SK-N-SH treated with all-trans-retinoic acid at 6 μM for 48 hours (cell line): ENCODE data around the gene PPP4C.

Experiments
- ATAC-seq: fragments of 200-7000 bp; cut with Tn5 transposase; 3 replicates; pipeline ENCODE4 v1.9.1; 2020; ENCODE audit warnings: mild to moderate bottlenecking, moderate library complexity
- ARNTL ChIP-seq: fragments of 450-650 bp; formaldehyde crosslinking; IDR thresholded peaks from 2 replicates; pipeline ENCODE4 v1.5.0; 2020; ENCODE audit warnings: low read depth, mild to moderate bottlenecking, moderate library complexity, borderline replicate concordance
- BACH2 ChIP-seq: fragments of 250-450 bp; sonication (Bioruptor Pico); IDR thresholded peaks from 2 replicates; pipeline ENCODE4 v1.9.0; 2021; ENCODE audit warnings: mild to moderate bottlenecking, borderline replicate concordance
- CREB5 ChIP-seq: fragments of 250-450 bp; sonication (Bioruptor Pico); IDR thresholded peaks from 2 replicates; pipeline ENCODE4 v1.5.1; 2020; ENCODE audit warnings: low read depth, mild to moderate bottlenecking, moderate library complexity
- CSDC2 ChIP-seq: fragments of 250-450 bp; sonication (Bioruptor Pico); IDR thresholded peaks from 2 replicates; pipeline ENCODE4 v1.5.0; 2020; ENCODE audit warnings: mild to moderate bottlenecking, moderate library complexity
- CSRNP3 ChIP-seq: fragments of 250-450 bp; sonication (Bioruptor Pico); IDR thresholded peaks from 2 replicates; pipeline ENCODE4 v1.5.1; 2021; ENCODE audit warnings: mild to moderate bottlenecking, moderate library complexity
- ESRRG ChIP-seq: fragments of 250-450 bp; sonication (Bioruptor Pico); IDR thresholded peaks from 2 replicates; pipeline ENCODE4 v1.6.1; 2021; ENCODE audit warnings: mild to moderate bottlenecking
- GLIS3 ChIP-seq: fragments of 250-450 bp; sonication (Bioruptor Pico); IDR thresholded peaks from 2 replicates; pipeline ENCODE4 v1.5.0; 2020; ENCODE audit warnings: mild to moderate bottlenecking, moderate library complexity
- ISL1 ChIP-seq: fragments of 250-450 bp; sonication (Bioruptor Pico); IDR thresholded peaks from 2 replicates; pipeline ENCODE4 v2.1.2; 2022; ENCODE audit warnings: mild to moderate bottlenecking, moderate library complexity
- OSR1 ChIP-seq: fragments of 250-450 bp; sonication (Bioruptor Pico); IDR thresholded peaks from 2 replicates; pipeline ENCODE4 v1.8.0; 2022; ENCODE audit warnings: moderate library complexity, mild to moderate bottlenecking, inconsistent platforms
- PATZ1 ChIP-seq: fragments of 250-450 bp; sonication (Bioruptor Pico); IDR thresholded peaks from 2 replicates; pipeline ENCODE4 v1.8.0; 2020; ENCODE audit warnings: mild to moderate bottlenecking, moderate library complexity, borderline replicate concordance
- POU6F1 ChIP-seq: fragments of 250-450 bp; sonication (Bioruptor Pico); IDR thresholded peaks from 2 replicates; pipeline ENCODE4 v1.8.0; 2021; ENCODE audit warnings: low read depth, mild to moderate bottlenecking, moderate library complexity, borderline replicate concordance
- PPARA ChIP-seq: fragments of 250-450 bp; sonication (Bioruptor Pico); IDR thresholded peaks from 2 replicates; pipeline ENCODE4 v1.5.0; 2020; ENCODE audit warnings: mild to moderate bottlenecking, borderline replicate concordance
- RARB ChIP-seq: fragments of 250-450 bp; sonication (Bioruptor Pico); IDR thresholded peaks from 2 replicates; pipeline ENCODE4 v1.8.0; 2021; ENCODE audit warnings: mild to moderate bottlenecking, moderate library complexity
- SNAI2 ChIP-seq: fragments of 250-450 bp; sonication (Bioruptor Pico); IDR thresholded peaks from 2 replicates; pipeline ENCODE4 v1.5.0; 2020; ENCODE audit warnings: mild to moderate bottlenecking, moderate library complexity
- TOX ChIP-seq: fragments of 250-450 bp; sonication (Bioruptor Pico); IDR thresholded peaks from 2 replicates; pipeline ENCODE4 v1.8.0; 2021; ENCODE audit warnings: mild to moderate bottlenecking, moderate library complexity, borderline replicate concordance
- TSHZ2 ChIP-seq: fragments of 250-450 bp; sonication (Bioruptor Pico); IDR thresholded peaks from 2 replicates; pipeline ENCODE4 v1.5.0; 2020; ENCODE audit warnings: mild to moderate bottlenecking, moderate library complexity
- ZC3H10 ChIP-seq: fragments of 250-450 bp; sonication (Bioruptor Pico); IDR thresholded peaks from 2 replicates; pipeline ENCODE4 v1.5.1; 2021; ENCODE audit warnings: mild to moderate bottlenecking, moderate library complexity
- ZFP3 ChIP-seq: fragments of 250-450 bp; sonication (Bioruptor Pico); IDR thresholded peaks from 2 replicates; pipeline ENCODE4 v1.5.0; 2020; ENCODE audit warnings: mild to moderate bottlenecking, moderate library complexity
- ZFP30 ChIP-seq: fragments of 450-650 bp; formaldehyde crosslinking; IDR thresholded peaks from 2 replicates; pipeline ENCODE4 v1.5.0; 2022; ENCODE audit warnings: mild to moderate bottlenecking, moderate library complexity
- ZNF565 ChIP-seq: fragments of 450-650 bp; formaldehyde crosslinking; conservative IDR thresholded peaks from 2 replicates; pipeline ENCODE4 v1.5.0; 2020; ENCODE audit warnings: low read depth, mild to moderate bottlenecking, moderate library complexity
- ZNF70 ChIP-seq: fragments of 450-650 bp; formaldehyde crosslinking; IDR thresholded peaks from 2 replicates; pipeline ENCODE4 v1.5.0; 2020; ENCODE audit warnings: mild to moderate bottlenecking, moderate library complexity
- ZNF8 ChIP-seq: fragments of 450-650 bp; formaldehyde crosslinking; IDR thresholded peaks from 2 replicates; pipeline ENCODE4 v1.5.0; 2020; ENCODE audit warnings: mild to moderate bottlenecking, moderate library complexity

PPP4C gene

GRCh38 chr16:30066761-30067583 lies 8.8 kb upstream of the PPP4C start:
- TF ChIP-seq ARNTL (CRISPR knock-in tag), result no peak
- TF ChIP-seq BACH2 (CRISPR knock-in tag), result no peak
- TF ChIP-seq SNAI2, result no peak
- TF ChIP-seq PATZ1, result no peak
- TF ChIP-seq ESRRG (CRISPR knock-in tag), result no peak
- TF ChIP-seq POU6F1, result no peak
- TF ChIP-seq OSR1 (CRISPR knock-in tag), result no peak
- no peak for TF ChIP-seq TOX (CRISPR knock-in tag)
- no peak for TF ChIP-seq ISL1 (CRISPR knock-in tag)
- TF ChIP-seq ZNF565 (CRISPR knock-in tag), result no peak
- no peak for TF ChIP-seq TSHZ2
- TF ChIP-seq PPARA (CRISPR knock-in tag), result no peak
- TF ChIP-seq ZNF8 (CRISPR knock-in tag), result no peak
- no peak for TF ChIP-seq ZNF70 (CRISPR knock-in tag)
- TF ChIP-seq ZFP30 (CRISPR knock-in tag), result no peak
- TF ChIP-seq CREB5 (CRISPR knock-in tag), result no peak
- TF ChIP-seq CSDC2, result no peak
- no peak for TF ChIP-seq RARB (CRISPR knock-in tag)
- no peak for TF ChIP-seq ZC3H10
- TF ChIP-seq CSRNP3 (CRISPR knock-in tag), result no peak
- no peak for ATAC-seq

GRCh38 chr16:30067584-30067916 lies 8.2 kb upstream of the PPP4C start:
- TF ChIP-seq GLIS3 (CRISPR knock-in tag), result no peak
- no peak for TF ChIP-seq ESRRG (CRISPR knock-in tag)
- TF ChIP-seq TOX (CRISPR knock-in tag), result no peak

GRCh38 chr16:30068333-30068732 lies 7.5 kb upstream of the PPP4C start:
- no peak for ATAC-seq
- no peak for TF ChIP-seq TSHZ2
- TF ChIP-seq OSR1 (CRISPR knock-in tag), result no peak
- TF ChIP-seq ARNTL (CRISPR knock-in tag), result no peak
- TF ChIP-seq BACH2 (CRISPR knock-in tag), result no peak
- no peak for TF ChIP-seq GLIS3 (CRISPR knock-in tag)
- no peak for TF ChIP-seq CSDC2
- TF ChIP-seq ZNF70 (CRISPR knock-in tag), result no peak
- TF ChIP-seq RARB (CRISPR knock-in tag), result no peak
- no peak for TF ChIP-seq TOX (CRISPR knock-in tag)
- no peak for TF ChIP-seq ZFP3 (CRISPR knock-in tag)
- TF ChIP-seq ISL1 (CRISPR knock-in tag), result no peak
- TF ChIP-seq PPARA (CRISPR knock-in tag), result no peak

More at GRCh38 chr16:30067584-30067916, 8.2 kb upstream of the PPP4C start:
- no peak for ATAC-seq
